HL-60 (cell line): ENCODE measurements around the gene FRRS1.
"Not testable (repeated sequence)": the region's sequence is repeated elsewhere in the genome, so short reads cannot be mapped to it uniquely, and the experiment has no call there.

Source experiments
- DNase-seq, 2 experiments: peaks; one replicate each; pipeline ENCODE4 v3.0.0-alpha.2; 2010 to 2020; ENCODE audit warnings: low read depth in 1 of 2, low spot score in 1 of 2
- H3K27ac ChIP-seq: fragments of 250-450 bp; sonication (Bioruptor Pico); replicated peaks from 2 replicates; pipeline ENCODE4 v1.5.1; 2020; ENCODE audit warnings: mild to moderate bottlenecking, moderate library complexity
- H3K27me3 ChIP-seq: fragments of 250-450 bp; sonication (Bioruptor Pico); 2 replicates; pipeline ENCODE4 v1.5.1; 2021; ENCODE audit warnings: mild to moderate bottlenecking, moderate library complexity; ENCODE audit not compliant: insufficient read depth, poor library complexity, severe bottlenecking
- H3K4me3 ChIP-seq: replicated peaks from 2 replicates; pipeline ENCODE4 v1.5.1; 2011; ENCODE audit warnings: mild to moderate bottlenecking, control low read depth, low read length; ENCODE audit not compliant: insufficient read depth
- GABPA ChIP-seq: IDR thresholded peaks from 2 replicates; pipeline ENCODE4 v1.6.1; 2012; ENCODE audit warnings: low read depth
- POLR2AphosphoS5 ChIP-seq: IDR thresholded peaks from 2 replicates; pipeline ENCODE4 v1.6.1; 2012; ENCODE audit warnings: low read depth
- SPI1 ChIP-seq: IDR thresholded peaks from 2 replicates; pipeline ENCODE4 v1.6.1; 2012; ENCODE audit warnings: low read depth, mild to moderate bottlenecking, borderline replicate concordance
- TF ChIP-seq, protein P1 (sequence below): IDR thresholded peaks from one replicate; pipeline ENCODE4 v1.5.1; 2011; ENCODE audit warnings: low read length, control low read depth, inconsistent platforms; ENCODE audit not compliant: insufficient read depth
- TF ChIP-seq, protein P2 (sequence below): IDR thresholded peaks from 2 replicates; pipeline ENCODE4 v1.6.1; 2012; ENCODE audit warnings: low read depth; ENCODE audit not compliant: insufficient replicate concordance

The FRRS1 gene

DNA sequence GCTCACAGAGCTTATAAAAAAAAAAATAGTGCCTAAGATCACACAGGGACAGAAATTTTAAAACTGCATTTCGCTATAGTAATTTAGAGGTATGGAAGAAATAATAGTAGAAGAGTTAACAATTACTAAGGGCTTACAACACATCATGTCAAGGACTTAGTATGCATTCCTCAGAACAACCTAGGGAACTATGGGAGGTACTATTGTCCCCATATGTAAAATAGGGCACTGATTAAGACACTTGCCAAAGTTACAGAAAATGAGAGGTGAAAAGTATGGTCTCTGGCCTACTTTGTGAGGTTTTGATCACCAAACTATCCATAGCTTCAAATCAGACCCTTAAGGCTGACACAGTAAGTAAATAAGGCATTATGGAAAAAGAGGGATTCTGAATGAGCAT is 4.7 kb downstream of the FRRS1 start:
- H3K27ac ChIP-seq, result no peak overlapping the region
- no peak overlapping the region for H3K4me3 ChIP-seq
- H3K27me3 ChIP-seq, result no peaks in the 10 kb centered on the region
- DNase-seq, result no peak
- TF ChIP-seq POLR2AphosphoS5, result no peak
- TF ChIP-seq, protein P1, sequence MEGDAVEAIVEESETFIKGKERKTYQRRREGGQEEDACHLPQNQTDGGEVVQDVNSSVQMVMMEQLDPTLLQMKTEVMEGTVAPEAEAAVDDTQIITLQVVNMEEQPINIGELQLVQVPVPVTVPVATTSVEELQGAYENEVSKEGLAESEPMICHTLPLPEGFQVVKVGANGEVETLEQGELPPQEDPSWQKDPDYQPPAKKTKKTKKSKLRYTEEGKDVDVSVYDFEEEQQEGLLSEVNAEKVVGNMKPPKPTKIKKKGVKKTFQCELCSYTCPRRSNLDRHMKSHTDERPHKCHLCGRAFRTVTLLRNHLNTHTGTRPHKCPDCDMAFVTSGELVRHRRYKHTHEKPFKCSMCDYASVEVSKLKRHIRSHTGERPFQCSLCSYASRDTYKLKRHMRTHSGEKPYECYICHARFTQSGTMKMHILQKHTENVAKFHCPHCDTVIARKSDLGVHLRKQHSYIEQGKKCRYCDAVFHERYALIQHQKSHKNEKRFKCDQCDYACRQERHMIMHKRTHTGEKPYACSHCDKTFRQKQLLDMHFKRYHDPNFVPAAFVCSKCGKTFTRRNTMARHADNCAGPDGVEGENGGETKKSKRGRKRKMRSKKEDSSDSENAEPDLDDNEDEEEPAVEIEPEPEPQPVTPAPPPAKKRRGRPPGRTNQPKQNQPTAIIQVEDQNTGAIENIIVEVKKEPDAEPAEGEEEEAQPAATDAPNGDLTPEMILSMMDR, result no peak
- no peak for TF ChIP-seq SPI1
- TF ChIP-seq, protein P2, sequence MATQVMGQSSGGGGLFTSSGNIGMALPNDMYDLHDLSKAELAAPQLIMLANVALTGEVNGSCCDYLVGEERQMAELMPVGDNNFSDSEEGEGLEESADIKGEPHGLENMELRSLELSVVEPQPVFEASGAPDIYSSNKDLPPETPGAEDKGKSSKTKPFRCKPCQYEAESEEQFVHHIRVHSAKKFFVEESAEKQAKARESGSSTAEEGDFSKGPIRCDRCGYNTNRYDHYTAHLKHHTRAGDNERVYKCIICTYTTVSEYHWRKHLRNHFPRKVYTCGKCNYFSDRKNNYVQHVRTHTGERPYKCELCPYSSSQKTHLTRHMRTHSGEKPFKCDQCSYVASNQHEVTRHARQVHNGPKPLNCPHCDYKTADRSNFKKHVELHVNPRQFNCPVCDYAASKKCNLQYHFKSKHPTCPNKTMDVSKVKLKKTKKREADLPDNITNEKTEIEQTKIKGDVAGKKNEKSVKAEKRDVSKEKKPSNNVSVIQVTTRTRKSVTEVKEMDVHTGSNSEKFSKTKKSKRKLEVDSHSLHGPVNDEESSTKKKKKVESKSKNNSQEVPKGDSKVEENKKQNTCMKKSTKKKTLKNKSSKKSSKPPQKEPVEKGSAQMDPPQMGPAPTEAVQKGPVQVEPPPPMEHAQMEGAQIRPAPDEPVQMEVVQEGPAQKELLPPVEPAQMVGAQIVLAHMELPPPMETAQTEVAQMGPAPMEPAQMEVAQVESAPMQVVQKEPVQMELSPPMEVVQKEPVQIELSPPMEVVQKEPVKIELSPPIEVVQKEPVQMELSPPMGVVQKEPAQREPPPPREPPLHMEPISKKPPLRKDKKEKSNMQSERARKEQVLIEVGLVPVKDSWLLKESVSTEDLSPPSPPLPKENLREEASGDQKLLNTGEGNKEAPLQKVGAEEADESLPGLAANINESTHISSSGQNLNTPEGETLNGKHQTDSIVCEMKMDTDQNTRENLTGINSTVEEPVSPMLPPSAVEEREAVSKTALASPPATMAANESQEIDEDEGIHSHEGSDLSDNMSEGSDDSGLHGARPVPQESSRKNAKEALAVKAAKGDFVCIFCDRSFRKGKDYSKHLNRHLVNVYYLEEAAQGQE, result no peak
- no peak for TF ChIP-seq GABPA

DNA sequence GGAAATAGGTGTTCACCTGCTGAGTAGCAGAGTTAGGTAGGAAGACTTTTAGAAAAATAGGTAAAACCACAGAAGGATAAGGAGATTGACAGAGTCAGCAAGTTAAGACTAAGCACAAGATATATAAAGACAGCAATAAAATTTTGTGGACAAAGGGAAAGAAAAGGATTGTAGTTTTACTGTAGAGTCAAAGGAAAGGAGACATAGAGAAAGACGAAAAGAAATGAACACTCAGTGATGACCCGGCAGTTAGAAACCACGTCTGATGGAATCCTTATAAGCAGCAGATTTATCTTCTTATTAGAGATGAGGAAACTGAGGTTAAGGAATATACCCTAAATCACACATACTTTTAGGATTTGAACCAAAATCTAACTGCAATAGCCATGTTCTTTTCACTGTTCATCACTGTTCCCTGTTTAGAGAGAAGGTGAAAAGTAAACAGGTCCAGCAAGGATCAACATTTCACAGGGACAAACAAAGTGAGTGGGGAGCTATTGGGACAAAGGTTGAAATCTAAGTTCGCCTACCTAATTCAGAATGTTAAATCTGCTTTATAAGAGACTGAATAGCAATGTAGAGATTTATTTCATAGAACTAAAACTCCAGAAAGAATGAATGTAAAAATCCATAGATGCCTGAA is 6.8 kb downstream of the FRRS1 start:
- Histone ChIP-seq H3K4me3 (no peak overlapping the region), H3K27ac (no peak overlapping the region), H3K27me3 (no peaks in the 10 kb centered on the region)
- TF ChIP-seq POLR2AphosphoS5, result no peak
- no peak for TF ChIP-seq GABPA
- TF ChIP-seq, protein P2, result no peak
- TF ChIP-seq, protein P1, result no peak
- TF ChIP-seq SPI1, result no peak
- DNase-seq, result no peak

DNA sequence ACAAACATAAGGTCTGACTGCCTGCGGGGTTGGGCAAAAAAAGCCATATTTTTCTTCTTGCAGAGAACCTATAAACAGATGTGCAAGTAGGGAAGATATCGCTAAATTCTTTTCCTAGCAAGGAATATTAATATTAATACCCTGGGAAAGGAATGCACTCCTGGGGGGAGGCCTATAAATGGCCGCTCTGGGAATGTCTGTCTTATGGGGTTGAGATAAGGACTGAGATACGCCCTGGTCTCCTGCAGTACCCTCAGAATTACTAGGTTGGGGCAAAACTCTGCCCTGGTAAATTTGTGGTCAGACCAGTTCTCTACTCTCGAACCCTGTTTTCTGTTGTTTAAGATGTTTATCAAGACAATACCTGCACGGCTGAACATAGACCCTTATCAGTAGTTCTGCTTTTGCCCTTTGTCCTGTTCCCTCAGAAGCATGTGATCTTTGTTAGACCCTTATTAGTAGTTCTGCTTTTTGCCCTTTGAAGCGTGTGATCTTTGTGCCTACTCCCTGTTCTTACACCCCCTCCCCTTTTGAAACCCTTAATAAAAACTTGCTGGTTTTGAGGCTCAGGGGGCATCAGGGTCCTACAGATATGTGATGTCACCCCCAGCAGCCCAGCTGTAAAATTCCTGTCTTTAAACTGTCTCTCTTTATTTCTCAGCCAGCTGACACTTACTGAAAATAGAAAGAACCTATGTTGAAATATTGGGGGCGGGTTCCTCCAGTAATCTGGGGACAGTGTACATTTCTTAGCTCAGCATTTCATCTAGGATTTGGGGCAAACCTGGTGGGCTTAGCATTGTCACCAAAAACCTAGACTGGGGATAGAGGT is 7.5 kb downstream of the FRRS1 start:
- TF ChIP-seq SPI1, result peak; percentile 47; the same call in 1 of the 2 replicates
- not testable (repeated sequence) for H3K4me3 ChIP-seq, H3K27me3 ChIP-seq
- DNase-seq, result peak in 1 of 2 experiments; percentile 46
- H3K27ac ChIP-seq, result 0 out of 2 replicates have a peak overlapping the region, but pooled peaks have one; percentile 16

DNA sequence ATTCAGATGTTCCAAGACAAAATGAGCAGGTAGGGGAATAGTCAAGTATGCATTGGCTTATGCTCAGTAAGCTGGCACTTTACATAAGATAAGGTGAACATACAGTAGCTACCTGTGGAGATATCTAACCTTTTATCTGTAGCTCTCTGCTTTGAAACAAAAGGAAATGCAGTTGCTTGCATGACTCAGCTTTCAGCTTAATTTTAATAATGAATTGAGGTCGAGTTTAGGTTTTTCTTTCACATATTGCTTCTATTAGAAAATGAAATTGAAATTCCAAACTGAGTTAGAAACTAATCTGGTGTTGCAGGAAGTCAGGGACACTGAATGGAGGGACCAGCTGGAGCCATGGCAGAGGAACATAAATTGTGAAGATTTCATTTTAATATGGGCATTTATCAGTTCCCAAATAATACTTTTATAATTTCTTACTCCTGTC is 8.3 kb downstream of the FRRS1 start:
- Histone ChIP-seq H3K27ac (no peak overlapping the region), H3K27me3 (no peaks in the 10 kb centered on the region), H3K4me3 (no peak overlapping the region)
- DNase-seq, result no peak
- TF ChIP-seq, protein P2, result no peak
- TF ChIP-seq SPI1 (no peak), GABPA (no peak), POLR2AphosphoS5 (no peak)
- TF ChIP-seq, protein P1, result no peak
